Calu3 (cell line): ENCODE measurements around the gene FGF19. TPM values are rescaled to one million over a fixed set of nuclear protein-coding genes. Genes with fewer than 3 reads are reported as not detected.
"Not testable (repeated sequence)": the region's sequence is repeated elsewhere in the genome, so short reads cannot be mapped to it uniquely, and the experiment has no call there.

Experiments
- BruUV-seq: library from RNA; stranded (reverse); fragments of 400-500 nt; replicated peaks from 2 replicates; lab custom pipeline; 2021; lab: Mats Ljungman, UMichigan
- CTCF ChIA-PET: fragments of 300-600 bp; sonication (Branson Sonifier 250); formaldehyde crosslinking; loops from one replicate; lab custom pipeline; 2022; ENCODE audit warnings: antibody characterized with exemption; lab: Charles Lee
- DNase-seq: peaks from one replicate; pipeline ENCODE4 v3.0.0; 2022
- H3K27ac Mint-ChIP-seq: one replicate; pipeline ENCODE4 v1.8.0; 2022; ENCODE audit warnings: mixed read lengths; ENCODE audit not compliant: unreplicated experiment
- H3K27me3 Mint-ChIP-seq: one replicate; pipeline ENCODE4 v1.8.0; 2022; ENCODE audit warnings: mixed read lengths; ENCODE audit not compliant: unreplicated experiment
- H3K36me3 Mint-ChIP-seq: one replicate; pipeline ENCODE4 v1.8.0; 2022; ENCODE audit warnings: mild to moderate bottlenecking, moderate library complexity, mixed read lengths; ENCODE audit not compliant: insufficient read depth, unreplicated experiment
- H3K4me1 Mint-ChIP-seq: one replicate; pipeline ENCODE4 v1.8.0; 2022; ENCODE audit warnings: mild to moderate bottlenecking, low read depth, mixed read lengths; ENCODE audit not compliant: unreplicated experiment
- H3K4me3 Mint-ChIP-seq: one replicate; pipeline ENCODE4 v1.8.0; 2022; ENCODE audit warnings: mild to moderate bottlenecking, low read depth, moderate library complexity, mixed read lengths; ENCODE audit not compliant: unreplicated experiment
- H3K9me3 Mint-ChIP-seq: one replicate; pipeline ENCODE4 v1.8.0; 2022; ENCODE audit warnings: low read depth, mixed read lengths; ENCODE audit not compliant: unreplicated experiment
- CTCF ChIP-seq: fragments of 200-600 bp; IDR thresholded peaks from one replicate; pipeline ENCODE4 v1.8.0; 2022; ENCODE audit warnings: antibody characterized with exemption; ENCODE audit not compliant: unreplicated experiment
- intact Hi-C: fragments of 100-400 bp; cut with micrococcal nuclease; formaldehyde crosslinking; loops from one replicate; pipeline ENCODE4 v1.10.0; 2022; ENCODE audit not compliant: unreplicated experiment
- total RNA-seq: library from RNA; stranded (reverse); gene quantifications from 2 replicates; pipeline ENCODE4 v1.2.3, GENCODE V29; 2022

The FGF19 gene
- total RNA-seq, 1 experiment from 2014 or later = 1.4 TPM

GRCh38 chr11:69696749-69697468, 6.9 kb downstream of the FGF19 start:
- CTCF ChIA-PET = no interaction called here
- H3K36me3 Mint-ChIP-seq = peaks cover 3% of the 10 kb centered on the region
- no peak overlapping the region for H3K4me3 Mint-ChIP-seq
- no peak overlapping the region for H3K27ac Mint-ChIP-seq
- H3K9me3 Mint-ChIP-seq = peaks cover 6% of the 10 kb centered on the region
- no peak for TF ChIP-seq CTCF
- intact Hi-C loops = no loop called here
- no peak for DNase-seq
- BruUV-seq = no TSS peak
- H3K4me1 Mint-ChIP-seq = peaks cover 23% of the 10 kb centered on the region
- no peaks in the 10 kb centered on the region for H3K27me3 Mint-ChIP-seq

- BruUV-seq, H3K27ac Mint-ChIP-seq, H3K27me3 Mint-ChIP-seq, H3K4me3 Mint-ChIP-seq, DNase-seq, H3K36me3 Mint-ChIP-seq, H3K9me3 Mint-ChIP-seq, intact Hi-C loops: not testable (repeated sequence)
- peaks cover 22% of the 10 kb centered on the region for H3K4me1 Mint-ChIP-seq
- CTCF ChIA-PET = interaction anchor here (0.7 kb wide), 1 partner anchor 160 kb away, joined by 3 read pairs; no protein-coding TSS in a partner anchor
Measured at GRCh38 chr11:69695995-69696394, 7.8 kb downstream of the FGF19 start.

GRCh38 chr11:69695581-69695980, 8.2 kb downstream of the FGF19 start:
- Mint-ChIP-seq H3K27me3 (no peaks in the 10 kb centered on the region), H3K4me1 (peaks cover 21% of the 10 kb centered on the region), H3K4me3 (no peak overlapping the region), H3K36me3 (peaks cover 2% of the 10 kb centered on the region), H3K27ac (no peak overlapping the region), H3K9me3 (peaks cover 7% of the 10 kb centered on the region)
- DNase-seq = no peak
- CTCF ChIA-PET = interaction anchor here (0.7 kb wide), 1 partner anchor 160 kb away, joined by 3 read pairs; no protein-coding TSS in a partner anchor
- intact Hi-C loops = no loop called here
- no peak for TF ChIP-seq CTCF
- BruUV-seq = no TSS peak

- H3K27me3 Mint-ChIP-seq = no peaks in the 10 kb centered on the region
- CTCF ChIA-PET = no interaction called here
- H3K9me3 Mint-ChIP-seq = peaks cover 9% of the 10 kb centered on the region
- intact Hi-C loops = no loop called here
- H3K4me1 Mint-ChIP-seq = peaks cover 21% of the 10 kb centered on the region
- TF ChIP-seq CTCF = no peak
- no peak overlapping the region for H3K27ac Mint-ChIP-seq
- no TSS peak for BruUV-seq
- H3K36me3 Mint-ChIP-seq = no peaks in the 10 kb centered on the region
- DNase-seq = no peak
- no peak overlapping the region for H3K4me3 Mint-ChIP-seq
Measured at GRCh38 chr11:69694781-69695180, 9.0 kb downstream of the FGF19 start.

GRCh38 chr11:69692422-69692821, 11.4 kb downstream of the FGF19 start:
- no TSS peak for BruUV-seq
- CTCF ChIA-PET = no interaction called here
- H3K4me3 Mint-ChIP-seq = no peak overlapping the region
- DNase-seq = no peak
- peaks cover 7% of the 10 kb centered on the region for H3K36me3 Mint-ChIP-seq
- H3K4me1 Mint-ChIP-seq = peaks cover 41% of the 10 kb centered on the region
- intact Hi-C loops = no loop called here
- TF ChIP-seq CTCF = no peak
- H3K27me3 Mint-ChIP-seq = no peaks in the 10 kb centered on the region
- H3K9me3 Mint-ChIP-seq = peaks cover 9% of the 10 kb centered on the region
- H3K27ac Mint-ChIP-seq = no peak overlapping the region
